GM23338 (cell line): Measurements from ENCODE around the gene ME3. TPM values are rescaled to one million over a fixed set of nuclear protein-coding genes. Genes with fewer than 3 reads are reported as not detected.

Source experiments
- ATAC-seq: fragments of 200-7000 bp; cut with Tn5 transposase; 3 replicates; pipeline ENCODE4 v1.9.1; 2020
- DNase-seq: peaks from one replicate; pipeline ENCODE4 v3.0.0-alpha.2; 2015; ENCODE audit warnings: low spot score
- H2AFZ ChIP-seq: fragments of 200-600 bp; sonication (generic); 2 replicates; pipeline ENCODE4 v1.8.0; 2016; ENCODE audit warnings: antibody characterized with exemption, mild to moderate bottlenecking, moderate library complexity
- H3F3A ChIP-seq: fragments of 200-600 bp; sonication (generic); replicated peaks from 2 replicates; pipeline ENCODE4 v1.8.0; 2017; ENCODE audit warnings: antibody characterized with exemption, mixed run types, low read depth
- H3K27ac ChIP-seq: fragments of 200-600 bp; sonication (generic); 2 replicates; pipeline ENCODE4 v1.6.1; 2016; ENCODE audit warnings: low read depth
- H3K27me3 ChIP-seq: fragments of 200-600 bp; sonication (generic); 2 replicates; pipeline ENCODE4 v1.8.0; 2016; ENCODE audit warnings: mild to moderate bottlenecking, mixed run types, moderate library complexity; ENCODE audit not compliant: insufficient read depth
- H3K36me3 ChIP-seq: fragments of 200-600 bp; sonication (generic); 2 replicates; pipeline ENCODE4 v1.8.0; 2016; ENCODE audit warnings: mild to moderate bottlenecking; ENCODE audit not compliant: insufficient read depth
- H3K4me1 ChIP-seq: fragments of 200-600 bp; sonication (generic); 2 replicates; pipeline ENCODE4 v1.8.0; 2016; ENCODE audit warnings: mild to moderate bottlenecking, moderate library complexity; ENCODE audit not compliant: insufficient read depth
- H3K4me2 ChIP-seq: fragments of 200-600 bp; sonication (generic); 2 replicates; pipeline ENCODE4 v1.7.1; 2017; ENCODE audit warnings: mixed run types
- H3K4me3 ChIP-seq: fragments of 200-600 bp; sonication (generic); 2 replicates; pipeline ENCODE4 v1.6.1; 2016; ENCODE audit warnings: mixed run types
- H3K79me2 ChIP-seq: fragments of 200-600 bp; sonication (generic); replicated peaks from 2 replicates; pipeline ENCODE4 v1.8.0; 2017; ENCODE audit warnings: mild to moderate bottlenecking; ENCODE audit not compliant: insufficient read depth
- H3K9me2 ChIP-seq: fragments of 200-600 bp; sonication (generic); 2 replicates; pipeline ENCODE4 v1.8.0; 2017; ENCODE audit not compliant: insufficient read depth
- H4K20me1 ChIP-seq: fragments of 200-600 bp; sonication (generic); replicated peaks from 2 replicates; pipeline ENCODE4 v1.8.0; 2017; ENCODE audit warnings: mild to moderate bottlenecking; ENCODE audit not compliant: insufficient read depth
- H3K27ac Mint-ChIP-seq: 2 replicates; pipeline ENCODE4 v1.8.0; 2020; ENCODE audit warnings: inconsistent platforms, mild to moderate bottlenecking, moderate library complexity, mixed read lengths
- H3K27me3 Mint-ChIP-seq: 3 replicates; pipeline ENCODE4 v1.8.0; 2022; ENCODE audit warnings: low read depth, mild to moderate bottlenecking, moderate library complexity, mixed read lengths, inconsistent platforms; ENCODE audit not compliant: insufficient read depth, poor library complexity
- H3K36me3 Mint-ChIP-seq: 3 replicates; pipeline ENCODE4 v1.8.0; 2021; ENCODE audit warnings: low read depth, mild to moderate bottlenecking, inconsistent platforms, moderate library complexity, mixed read lengths
- H3K4me1 Mint-ChIP-seq: 3 replicates; pipeline ENCODE4 v1.8.0; 2020; ENCODE audit warnings: mild to moderate bottlenecking, inconsistent platforms, mixed read lengths
- H3K4me3 Mint-ChIP-seq: 3 replicates; pipeline ENCODE4 v1.8.0; 2021; ENCODE audit warnings: moderate library complexity, mild to moderate bottlenecking, inconsistent platforms, mixed read lengths
- H3K9me3 Mint-ChIP-seq: 3 replicates; pipeline ENCODE4 v1.8.0; 2020; ENCODE audit warnings: moderate library complexity, mild to moderate bottlenecking, inconsistent platforms, mixed read lengths
- CTCF ChIP-seq, 2 experiments: fragments of 200-600 bp in 1 of 2; sonication (generic) in 1 of 2; conservative IDR thresholded peaks; 2 replicates each; pipeline versions ENCODE4 v1.5.1 to v1.6.1; 2016 to 2017; ENCODE audit warnings: antibody characterized with exemption in 2 of 2, low read depth in 2 of 2, mild to moderate bottlenecking in 2 of 2, moderate library complexity in 1 of 2
- EZH2 ChIP-seq: fragments of 200-600 bp; sonication (generic); IDR thresholded peaks from one replicate; pipeline ENCODE4 v1.8.0; 2017; ENCODE audit warnings: antibody characterized with exemption, mild to moderate bottlenecking, low read depth; ENCODE audit not compliant: unreplicated experiment
- EZH2phosphoT487 ChIP-seq: fragments of 200-600 bp; sonication (generic); IDR thresholded peaks from one replicate; pipeline ENCODE4 v1.8.1; 2018; ENCODE audit warnings: antibody characterized with exemption; ENCODE audit not compliant: unreplicated experiment
- NANOG ChIP-seq: IDR thresholded peaks from 2 replicates; pipeline ENCODE4 v1.6.1; 2016; ENCODE audit warnings: antibody characterized with exemption, borderline replicate concordance
- POLR2AphosphoS5 ChIP-seq: IDR thresholded peaks from 2 replicates; pipeline ENCODE4 v1.6.1; 2016; ENCODE audit warnings: antibody characterized with exemption, low read depth
- polyA plus RNA-seq: library from polyadenylated mRNA; unstranded; fragments of >200 nt; fragmentation: Nextera tagmentation; extraction: Ambion mirVana; gene quantifications from 2 replicates; pipeline ENCODE4 v1.2.1, GENCODE V29; 2016
- total RNA-seq: library from RNA; depleted of rRNA; stranded (reverse); fragments of >200 nt; shearing (Covaris generic); gene quantifications from 2 replicates; pipeline ENCODE4 v1.2.3, GENCODE V29; 2014; rRNA removed

Gene ME3
- total and polyA plus RNA-seq, 2 experiments from 2014 or later = 1.3 to 4.0 TPM

- peak overlapping the region; percentile 78 for H3K27ac Mint-ChIP-seq
- no peaks in the 10 kb centered on the region for H3K27me3 Mint-ChIP-seq
- no peaks in the 10 kb centered on the region; the same call in 1 of the 2 replicates for H3K9me2 ChIP-seq
- H3K4me1 Mint-ChIP-seq = peaks cover 15% of the 10 kb centered on the region
- no peaks in the 10 kb centered on the region for H3K9me3 Mint-ChIP-seq
- H3K36me3 ChIP-seq = no peaks in the 10 kb centered on the region
- no peaks in the 10 kb centered on the region for H3K79me2 ChIP-seq
- TF ChIP-seq EZH2 (no peak), EZH2phosphoT487 (no peak), NANOG (no peak), CTCF (conservative IDR thresholded peaks at IDR 0.05; ENCODE audit: low read depth in 2 of 2) (peak in 1 of 2 experiments; percentile 20; a peak in 1 of 4 replicates), POLR2AphosphoS5 (no peak)
- no peak overlapping the region for H3K27ac ChIP-seq
- ATAC-seq = peak; percentile 89
- no peaks in the 10 kb centered on the region for H3K36me3 Mint-ChIP-seq
- H3K4me3 Mint-ChIP-seq = no peak overlapping the region
- no peaks in the 10 kb centered on the region for H3K27me3 ChIP-seq
- peak; percentile 46 for DNase-seq
- H2AFZ ChIP-seq = peak overlapping the region; percentile 53; the same call in 1 of the 2 replicates
- H3K4me1 ChIP-seq = 0 out of 2 replicates have a peak, but pooled peaks cover 4% of the 10 kb centered on the region
- H3K4me2 ChIP-seq = no peak overlapping the region
- H3K4me3 ChIP-seq = no peak overlapping the region
- no peaks in the 10 kb centered on the region; the same call in 1 of the 2 replicates for H4K20me1 ChIP-seq
- H3F3A ChIP-seq = no peaks in the 10 kb centered on the region
Observed at GRCh38 chr11:86395061-86395551, 277.3 kb downstream of the ME3 start.

Other genes with a start within 250 kb of the ME3 start
- 4.7 and 9.6 TPM in 2 replicates for gene PRSS23, start 127.9 kb upstream of the ME3 start, total RNA-seq
- gene PRSS23, start 127.9 kb upstream of the ME3 start, polyA plus RNA-seq = 2.1 and 3.9 TPM in 2 replicates